Camera-type eye (tissue), 1 donor: ENCODE results near the gene KLF4. TPM values are rescaled to one million over a fixed set of nuclear protein-coding genes. Genes with fewer than 3 reads are reported as not detected.

Experiments used
- total RNA-seq: library from RNA; depleted of rRNA; stranded (reverse); fragments of >200 nt; gene quantifications from one replicate; pipeline ENCODE4 v1.2.3, GENCODE V29; 2014

The KLF4 gene
- 15.4 TPM for total RNA-seq

DNA sequence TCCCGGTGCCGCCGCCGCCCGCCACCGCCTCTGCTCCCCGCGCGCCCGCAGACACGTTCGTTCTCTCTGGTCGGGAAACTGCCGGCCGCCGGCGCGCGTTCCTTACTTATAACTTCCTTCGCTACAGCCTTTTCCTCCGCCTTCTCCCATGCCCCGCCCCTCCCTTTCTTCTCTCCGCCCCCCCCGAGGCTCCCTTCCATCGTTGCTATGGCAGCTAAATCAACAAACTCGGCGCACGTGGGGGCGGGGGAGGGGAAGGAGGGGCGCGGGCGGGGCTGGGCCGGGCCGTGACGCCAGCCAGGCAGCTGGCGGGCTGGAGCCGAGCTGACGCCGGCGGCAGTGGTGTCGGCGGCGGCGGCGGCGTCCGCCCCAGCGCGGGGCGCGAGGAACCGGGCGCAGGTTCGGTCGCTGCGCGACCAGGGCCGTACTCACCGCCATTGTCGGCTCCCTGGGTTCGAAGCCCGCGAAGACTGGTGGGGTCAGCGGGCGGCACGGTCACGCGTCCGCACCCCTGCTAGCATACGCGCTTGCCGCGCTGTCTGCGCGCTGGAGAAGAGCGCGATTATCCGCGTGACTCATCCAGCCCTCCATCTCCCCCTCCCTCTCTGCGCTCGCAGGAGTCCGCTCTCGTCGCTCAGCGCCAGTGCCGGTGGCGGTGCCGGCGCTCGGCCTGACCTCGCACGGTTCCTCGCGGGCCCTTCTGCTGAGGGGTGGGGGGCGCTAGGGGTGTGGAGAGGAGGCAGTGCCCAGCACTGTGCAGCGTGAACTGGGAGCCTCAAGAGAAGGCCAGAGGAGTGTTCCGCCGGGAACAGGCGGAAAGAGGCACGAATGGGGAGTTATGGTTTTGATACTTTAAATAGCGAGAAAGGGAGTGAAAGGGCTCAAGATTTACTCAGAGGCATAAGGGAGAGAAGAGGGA lies at the start of gene KLF4:
KLF4 (minus strand) TSS at position 83 of the 919 bp plus-strand sequence. CDS start 597 bp downstream, outside the sequence.

Other genes starting within 250 kb of the KLF4 start
- gene RAD23B, start 206.5 kb downstream of the KLF4 start, total RNA-seq: 93.0 TPM